ENCODE measurements around the gene GCLC.

GCLC gene

DNA sequence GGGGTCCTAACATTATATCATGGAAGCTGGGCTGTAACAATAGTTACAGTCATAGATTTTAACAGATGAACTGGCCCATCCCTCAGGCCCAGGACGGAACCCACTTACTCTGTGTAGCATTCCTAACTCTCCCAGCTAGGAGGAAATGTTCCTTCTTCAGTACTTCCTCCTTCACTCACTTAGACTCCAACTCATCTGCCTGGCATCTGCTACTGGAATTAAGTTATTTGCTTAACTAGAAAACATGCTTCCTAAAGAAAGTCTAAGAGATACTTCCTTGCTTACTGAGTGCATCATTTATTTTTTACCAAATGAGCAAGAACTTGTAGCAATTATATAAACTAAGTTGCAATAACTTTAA lies 20.5 kb downstream of the GCLC start:
- DNase-seq (ENCODE audit: low read depth) = peak; percentile 72

DNA sequence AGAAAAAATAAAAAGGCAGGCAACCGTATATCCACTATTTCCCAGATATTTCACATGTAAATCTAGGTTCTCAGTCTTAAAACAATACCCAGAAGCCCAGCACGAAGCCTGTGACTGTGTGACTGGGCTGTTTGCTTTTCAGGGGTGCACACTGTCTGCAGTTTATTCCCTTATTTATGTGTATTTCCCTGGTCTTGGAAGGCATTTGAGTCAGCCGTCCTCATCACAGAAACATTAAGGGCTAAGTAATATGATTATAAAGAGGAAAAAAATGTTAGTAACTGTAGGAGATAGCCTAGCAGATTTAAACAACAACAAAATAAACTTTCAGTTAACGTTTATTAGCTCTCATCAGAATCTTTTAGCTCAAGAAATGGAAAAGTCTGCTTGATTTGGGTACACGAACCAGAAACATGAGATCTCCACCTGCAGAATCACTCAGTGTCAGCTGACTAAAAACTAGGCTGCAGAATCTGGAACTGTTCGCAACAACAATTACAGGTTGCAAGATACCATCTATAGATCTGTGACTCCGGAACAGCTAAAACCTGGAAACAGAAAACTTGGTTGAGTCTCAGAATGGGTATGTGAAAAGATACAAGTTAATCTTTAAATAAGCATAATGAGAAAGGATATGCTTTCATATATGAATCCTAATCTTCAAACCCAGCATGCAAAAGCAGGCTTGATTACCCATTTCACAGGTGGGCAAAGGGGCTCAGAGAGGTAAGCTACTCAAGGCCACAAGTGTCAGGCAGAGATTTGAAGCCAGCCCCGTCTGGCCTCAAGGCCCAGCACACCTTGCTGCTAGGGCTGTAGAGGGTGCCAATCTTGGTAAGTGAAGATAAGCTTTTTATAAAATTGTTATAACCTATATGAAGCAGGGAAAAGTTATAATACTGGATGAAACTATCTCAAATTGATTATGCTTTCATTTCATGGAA lies 21.1 kb downstream of the GCLC start:
- peak; percentile 17 for DNase-seq (ENCODE audit: low read depth)

DNA sequence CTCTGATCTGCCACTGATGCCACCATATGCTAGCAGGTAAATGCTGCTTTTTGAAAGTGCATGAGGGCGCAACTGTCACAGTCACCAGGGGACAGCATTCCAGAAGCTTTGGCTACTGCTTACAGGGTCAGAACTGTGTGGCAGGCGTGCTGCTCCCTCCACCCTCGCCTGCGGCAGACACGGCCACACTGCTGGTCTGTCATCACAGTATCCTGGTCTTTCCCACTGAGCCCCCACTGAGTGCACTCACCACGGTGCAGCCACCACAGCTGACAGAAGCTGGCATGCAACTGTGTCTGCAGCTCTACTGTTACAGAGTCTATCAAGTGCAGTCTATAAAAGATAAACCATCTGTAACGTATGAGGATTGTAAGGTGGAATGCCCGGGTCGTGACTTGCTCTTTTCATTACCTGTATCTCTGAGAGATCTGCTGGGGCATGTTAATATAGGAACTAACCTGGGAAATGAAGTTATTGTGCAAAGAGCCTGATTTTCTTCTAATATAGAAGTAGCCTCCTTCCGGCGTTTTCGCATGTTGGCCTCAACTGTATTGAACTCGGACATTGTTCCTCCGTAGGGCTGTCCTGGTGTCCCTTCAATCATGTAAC lies 24.5 kb downstream of the GCLC start:
- no peak for DNase-seq (ENCODE audit: low read depth)

DNA sequence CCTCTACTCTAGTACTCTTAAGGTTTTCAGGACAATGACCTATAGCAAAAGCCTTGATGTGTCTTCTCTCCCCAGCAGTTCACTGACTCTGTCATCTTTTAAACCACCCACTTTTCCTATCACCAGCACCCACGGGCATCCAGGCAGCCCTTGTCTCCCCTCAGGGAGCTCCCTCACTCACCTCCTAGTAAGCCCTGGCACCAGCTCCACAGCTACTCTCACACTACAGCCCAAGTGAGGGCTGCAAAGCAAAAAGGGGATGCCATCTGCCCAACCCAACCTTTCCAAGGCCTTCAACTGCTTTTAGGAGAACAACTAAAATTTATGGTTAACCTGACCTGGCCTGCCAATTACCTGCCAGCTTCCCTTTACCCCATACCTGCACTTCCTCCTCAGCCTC lies 26.0 kb downstream of the GCLC start:
- DNase-seq (ENCODE audit: low read depth) = no peak

DNA sequence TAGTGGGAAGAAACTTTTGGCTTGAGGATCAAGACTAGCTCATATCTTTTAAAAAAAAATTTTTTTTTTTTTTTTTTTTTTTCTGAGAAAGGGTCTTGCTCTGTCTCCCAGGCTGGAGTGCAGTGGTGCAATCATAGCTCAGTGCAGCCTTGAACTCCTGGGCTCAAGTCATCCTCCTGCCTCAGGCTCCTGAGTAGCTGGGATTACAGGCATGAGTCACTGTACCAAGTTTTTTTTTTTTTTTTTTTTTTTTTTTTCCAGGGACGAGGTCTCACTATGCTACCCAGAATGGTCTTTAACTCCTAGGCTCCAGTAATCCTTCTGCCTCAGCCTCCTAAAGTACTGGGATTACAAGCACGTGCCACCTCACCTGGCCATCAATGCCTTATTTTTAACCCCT lies 27.9 kb downstream of the GCLC start:
- peak; percentile 17 for DNase-seq (ENCODE audit: low read depth)

DNA sequence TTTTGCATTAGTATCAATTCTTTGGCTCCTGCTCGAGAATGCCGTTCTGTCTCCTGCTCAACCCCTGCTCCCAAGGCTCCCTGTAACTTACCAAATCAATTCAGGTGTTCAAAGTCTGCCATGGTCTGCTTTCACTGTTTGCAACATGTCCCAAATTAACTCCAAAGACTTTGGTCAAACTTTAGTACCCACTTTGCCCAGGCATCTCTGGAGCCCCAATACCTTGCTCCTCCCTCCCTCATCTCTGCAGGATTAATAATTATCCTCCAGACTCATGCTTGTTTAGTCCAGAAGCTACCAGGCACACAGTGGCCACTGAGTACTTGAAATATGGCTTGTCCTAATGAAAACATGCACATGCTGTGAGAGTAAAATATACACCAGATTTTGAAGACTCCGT lies 30.2 kb downstream of the GCLC start:
- DNase-seq (ENCODE audit: low read depth) = no peak

DNA sequence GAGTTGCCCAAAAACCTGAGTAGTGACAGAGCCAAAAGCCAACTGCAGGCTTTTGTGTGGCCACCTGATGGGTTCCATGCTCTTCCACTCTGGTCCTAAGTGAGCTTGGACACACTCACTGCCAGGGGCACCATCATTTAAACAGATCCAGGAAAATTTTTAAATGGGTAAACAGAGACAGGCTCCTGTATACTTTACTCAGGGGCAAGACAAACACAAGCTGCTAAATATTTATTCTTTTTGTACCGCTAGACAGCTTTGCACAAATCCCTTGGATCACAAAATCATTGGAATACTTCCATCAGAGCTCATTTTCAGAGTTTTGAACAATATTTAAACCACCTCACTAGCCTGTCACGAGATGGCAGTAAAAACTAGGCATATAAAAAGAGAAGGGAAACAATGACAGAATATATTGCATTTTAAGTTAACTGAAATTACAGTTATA lies 31.4 kb downstream of the GCLC start:
- no peak for DNase-seq (ENCODE audit: low read depth)

DNA sequence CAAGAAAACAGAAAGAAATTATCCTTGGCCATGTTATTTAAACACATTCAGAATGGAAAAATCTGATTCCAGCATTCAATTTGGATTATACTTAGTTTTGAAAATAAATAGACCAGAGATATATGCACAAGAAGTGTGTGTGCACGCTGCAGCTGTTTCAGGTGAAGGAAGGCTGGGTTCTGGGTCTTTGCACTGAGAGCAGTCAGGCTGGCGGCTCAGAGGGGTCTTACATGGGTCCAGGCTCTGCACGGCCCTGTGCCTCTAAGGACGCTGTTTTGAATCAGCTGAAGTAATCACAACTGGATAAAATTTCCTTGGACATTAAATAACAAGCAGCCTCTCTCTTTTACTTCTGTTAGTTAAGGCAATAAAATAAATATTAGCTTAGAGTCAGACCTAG lies 31.8 kb downstream of the GCLC start:
- no peak for DNase-seq (ENCODE audit: low read depth)

DNA sequence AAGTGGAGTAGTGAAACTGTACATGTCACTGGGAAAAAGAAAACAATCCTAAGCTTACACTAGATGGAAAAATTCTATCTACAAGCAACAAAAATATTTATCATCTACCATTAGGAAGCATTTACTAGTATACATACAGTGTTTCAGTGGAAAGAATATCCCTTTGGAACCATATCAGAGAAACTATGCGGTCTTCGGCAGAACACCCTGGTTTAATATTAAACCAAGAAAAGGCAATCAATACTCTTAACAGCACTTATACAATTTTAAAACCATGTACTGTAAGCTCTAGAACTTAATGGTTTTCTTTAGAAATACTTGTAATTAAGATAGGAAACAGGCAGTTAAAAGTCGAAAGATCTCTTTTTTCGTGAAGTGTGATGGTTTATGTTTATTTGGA lies 32.3 kb downstream of the GCLC start:
- no peak for DNase-seq (ENCODE audit: low read depth)

DNA sequence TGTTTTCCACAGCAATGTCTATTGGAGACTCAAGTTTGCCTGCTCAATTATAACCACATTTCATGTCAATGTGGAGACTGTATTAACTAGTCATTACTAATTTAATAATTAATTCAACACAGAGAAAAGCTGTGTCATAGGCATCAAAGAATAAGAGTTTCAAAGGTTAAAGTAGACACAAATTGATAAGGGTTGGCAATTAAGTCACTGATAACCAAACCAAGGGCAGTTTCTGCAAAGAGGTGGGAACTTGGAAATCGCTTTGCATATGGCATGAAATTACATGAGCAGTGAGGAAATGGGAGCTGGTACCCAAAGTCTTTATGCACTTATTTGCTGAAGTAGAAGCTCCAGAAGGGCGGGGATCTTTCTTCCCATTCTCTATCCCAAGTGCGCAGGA lies 34.2 kb downstream of the GCLC start:
- DNase-seq (ENCODE audit: low read depth) = no peak

DNA sequence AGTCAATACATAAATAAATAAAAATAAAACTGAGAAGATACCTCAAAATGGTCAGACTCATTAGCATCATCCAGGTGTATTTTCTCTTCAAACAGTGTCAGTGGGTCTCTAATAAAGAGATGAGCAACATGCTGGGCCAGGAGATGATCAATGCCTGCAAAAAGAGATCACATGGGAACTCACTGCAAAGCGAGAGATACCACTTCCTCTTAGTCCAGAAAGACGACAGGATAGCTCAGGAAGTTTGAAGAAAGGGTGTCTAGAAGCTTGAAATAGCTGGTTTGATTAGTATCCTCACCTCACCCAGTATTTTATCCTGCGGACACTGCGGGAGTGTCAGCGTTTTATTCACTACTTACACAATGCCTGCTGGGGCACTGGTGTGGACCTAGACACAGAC lies 38.0 kb downstream of the GCLC start:
- no peak for DNase-seq (ENCODE audit: low read depth)

DNA sequence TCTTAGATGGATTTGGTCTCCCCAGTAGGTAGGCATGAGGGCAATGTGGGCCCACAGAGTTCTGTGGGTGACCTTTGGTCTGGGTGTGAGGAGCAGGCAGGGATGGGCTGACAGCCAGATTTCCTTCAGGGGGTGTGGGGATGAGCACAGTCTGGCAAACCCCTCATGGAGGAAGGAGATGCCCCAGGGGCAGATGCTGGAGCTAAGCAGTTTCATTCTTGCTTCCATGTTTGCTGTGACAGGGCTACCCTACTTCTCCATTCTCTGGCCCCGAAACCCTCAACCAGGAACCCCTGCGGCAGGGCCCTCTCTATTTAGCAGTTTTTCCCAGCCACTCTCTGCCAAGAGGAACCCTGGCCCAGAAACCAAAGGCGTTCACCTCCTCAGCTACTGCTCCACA lies 40.4 kb downstream of the GCLC start:
- DNase-seq (ENCODE audit: low read depth) = no peak

DNA sequence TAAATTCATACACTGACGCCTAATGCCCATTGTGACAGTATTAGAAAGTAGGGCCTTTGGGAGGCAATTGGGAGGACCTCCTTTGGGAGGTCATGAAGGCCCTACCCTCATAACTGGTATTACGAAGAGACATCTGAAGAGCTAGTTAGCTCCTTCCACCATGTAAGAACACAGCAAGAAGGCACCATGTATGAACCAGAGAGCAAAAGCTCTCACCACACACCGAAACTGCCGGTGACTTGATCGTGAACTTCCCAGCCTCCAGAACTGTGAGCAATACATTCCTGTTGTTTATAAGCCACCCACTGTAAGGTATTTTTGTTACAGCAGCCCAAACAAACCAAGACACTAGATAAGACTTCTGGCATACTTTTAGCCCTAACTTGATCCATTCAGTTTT lies 41.8 kb downstream of the GCLC start:
- DNase-seq (ENCODE audit: low read depth) = peak; percentile 6

DNA sequence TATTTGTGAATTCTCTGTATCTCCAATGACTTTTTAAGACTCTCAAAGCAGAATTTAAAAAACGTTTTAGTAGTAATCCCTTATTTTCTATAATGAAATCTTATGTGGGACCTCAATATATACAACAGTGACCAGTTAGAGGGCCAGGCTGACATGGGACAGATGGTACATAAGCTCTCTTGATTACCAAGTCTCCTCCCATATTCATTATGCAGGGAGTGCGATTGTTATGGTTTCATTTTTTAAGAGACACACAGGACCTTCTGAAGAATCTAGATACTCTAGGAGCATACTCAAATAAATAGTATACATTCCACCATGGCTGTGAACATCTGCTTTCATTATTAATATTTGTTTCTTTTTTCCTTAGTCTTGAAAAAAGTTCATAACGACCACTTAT lies 43.5 kb downstream of the GCLC start:
- no peak for DNase-seq (ENCODE audit: low read depth)

DNA sequence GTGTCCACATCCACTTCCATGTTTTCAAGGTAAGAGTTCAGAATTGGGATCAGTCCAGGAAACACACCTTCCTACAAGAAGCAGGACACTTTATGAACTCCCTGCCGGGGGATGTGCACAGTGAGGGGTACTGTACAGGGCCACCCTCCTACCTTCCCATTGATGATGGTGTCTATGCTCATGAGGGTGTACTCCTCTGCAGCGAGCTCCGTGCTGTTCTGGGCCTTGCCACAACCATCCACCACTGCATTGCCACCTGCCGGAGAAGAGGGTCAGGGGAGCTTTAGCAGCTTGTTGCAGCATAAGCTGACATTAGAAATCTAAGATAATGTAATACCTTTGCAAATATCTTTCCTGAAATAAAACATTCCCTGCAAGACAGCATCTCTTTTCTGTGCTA lies 44.8 kb downstream of the GCLC start:
- DNase-seq (ENCODE audit: low read depth) = no peak

DNA sequence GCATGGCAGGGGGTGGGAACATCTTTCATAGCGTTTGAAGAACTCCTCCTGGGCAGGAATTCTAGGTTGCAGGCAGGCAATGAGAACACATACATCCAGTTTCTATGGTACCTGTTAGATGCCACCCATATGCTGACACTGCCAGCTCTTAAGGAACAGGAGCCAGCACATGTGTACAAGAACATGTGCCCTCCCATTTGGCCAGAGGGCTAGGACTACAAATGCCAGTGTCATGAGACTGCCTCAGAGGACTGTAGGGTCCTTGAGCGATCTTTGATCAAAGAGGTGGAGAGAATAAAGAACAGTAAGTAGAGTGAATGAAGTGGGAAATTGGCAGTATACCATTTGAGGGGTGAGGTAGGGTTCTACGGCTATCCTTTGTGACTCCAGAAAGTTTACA lies 45.8 kb downstream of the GCLC start:
- DNase-seq (ENCODE audit: low read depth) = no peak

DNA sequence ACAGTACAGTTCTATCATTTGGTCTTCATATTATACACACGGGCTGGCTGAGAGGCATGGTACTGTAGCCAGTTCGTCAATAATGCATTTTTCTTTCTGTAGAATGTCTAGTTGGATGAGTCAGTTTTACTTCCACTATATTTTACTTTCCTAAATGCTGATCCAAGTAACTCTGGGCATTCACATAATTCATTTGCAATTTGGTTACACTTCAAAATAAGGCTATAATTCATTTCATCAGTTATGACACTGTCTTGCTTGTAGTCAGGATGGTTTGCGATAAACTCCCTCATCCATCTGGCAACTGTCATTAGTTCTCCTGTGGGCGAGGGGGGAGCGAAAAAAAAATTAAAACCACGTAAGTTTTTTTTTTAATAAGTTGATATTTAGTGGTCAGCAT lies 46.3 kb downstream of the GCLC start:
- DNase-seq (ENCODE audit: low read depth) = no peak

DNA sequence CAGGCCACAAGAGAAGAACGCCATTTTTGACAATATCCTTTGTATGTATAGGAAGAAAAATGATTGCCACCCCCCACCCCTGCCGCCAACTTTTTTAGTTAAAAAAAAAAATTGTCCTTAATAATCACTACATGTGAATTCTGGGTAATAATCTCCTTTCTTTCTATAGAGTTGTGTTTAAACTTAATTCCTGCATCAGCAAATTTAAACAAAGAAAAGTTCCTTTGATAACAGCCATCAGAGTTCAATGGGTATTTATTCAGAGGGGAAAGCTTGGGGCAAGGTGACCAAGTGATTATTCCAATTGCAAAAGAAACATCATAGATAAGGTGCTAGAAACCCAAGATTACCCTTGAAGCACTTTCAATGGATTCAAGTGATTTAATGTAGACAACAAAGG lies 47.0 kb downstream of the GCLC start:
- no peak for DNase-seq (ENCODE audit: low read depth)

DNA sequence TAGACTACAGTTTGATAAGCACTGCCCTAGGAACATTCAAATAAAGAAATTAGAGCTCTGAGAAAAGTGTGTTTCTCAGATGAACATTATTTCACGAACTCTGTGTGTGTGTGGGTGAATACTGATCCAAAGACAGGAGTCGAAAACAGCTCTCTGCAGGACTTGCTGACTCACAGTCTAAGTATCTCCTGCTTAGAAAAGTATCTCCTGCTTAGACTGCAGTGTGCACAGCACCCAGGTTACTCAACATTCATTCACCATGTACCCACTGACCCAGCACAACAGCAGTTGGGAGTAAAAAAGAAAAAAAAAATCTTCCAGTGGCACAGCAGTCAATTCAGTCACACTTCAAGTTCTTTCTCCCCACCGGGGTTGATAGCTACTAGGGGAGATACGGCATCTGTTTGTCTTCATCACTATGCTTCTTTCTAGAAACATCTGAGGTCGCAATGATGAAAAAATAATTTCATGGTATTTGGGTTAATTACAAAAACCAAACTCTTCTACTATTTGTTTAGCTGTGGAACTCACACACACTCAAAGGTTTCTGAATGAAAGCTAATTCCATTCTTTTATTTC lies 48.0 kb downstream of the GCLC start:
- peak; percentile 96 for DNase-seq (ENCODE audit: low read depth)

DNA sequence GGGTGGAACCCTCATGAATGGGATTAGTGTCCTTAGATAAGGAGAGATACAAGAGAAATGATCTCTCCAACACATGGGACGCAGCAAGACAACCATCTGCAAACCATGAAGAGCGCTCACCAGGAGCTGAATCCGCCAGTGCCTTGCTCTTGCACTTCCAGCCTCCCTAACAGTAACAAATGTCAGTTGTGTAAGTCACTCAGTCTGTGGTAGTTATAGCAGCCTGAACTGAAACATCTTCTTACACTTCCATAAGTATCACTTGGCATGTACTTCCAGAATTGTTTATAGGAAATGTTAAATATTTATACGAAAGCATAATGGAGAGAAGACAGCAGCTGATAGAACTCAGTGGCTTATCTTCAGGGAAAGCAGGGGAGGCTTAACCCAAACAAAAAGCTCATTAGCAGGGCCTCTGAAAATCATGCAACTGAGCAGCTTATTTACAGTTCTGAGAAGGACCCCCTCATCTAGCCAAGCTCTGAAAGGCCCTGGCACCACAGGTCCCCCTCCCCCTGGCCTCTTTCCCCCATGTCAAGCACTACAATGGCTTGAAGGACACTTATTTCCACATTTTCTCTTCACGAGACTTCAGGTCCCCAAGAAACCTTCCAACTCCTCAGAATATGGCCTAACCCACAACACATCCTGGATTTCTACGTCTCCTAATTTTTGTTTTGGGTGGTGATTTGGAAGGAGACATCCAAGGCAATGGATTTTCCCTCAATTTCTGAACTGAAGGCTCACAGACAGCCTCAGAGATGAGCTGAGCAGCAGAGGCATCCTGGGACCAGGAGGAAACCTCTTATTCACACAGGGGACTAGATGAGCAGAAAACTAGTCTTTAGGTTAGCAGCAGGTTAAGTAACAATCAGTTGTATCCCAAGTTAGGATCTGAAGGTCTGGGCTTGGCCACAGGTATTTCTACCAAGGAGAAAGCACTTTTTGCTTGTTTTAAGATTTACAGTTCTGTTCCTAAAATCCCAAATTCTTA lies 49.1 kb downstream of the GCLC start:
- no peak for DNase-seq (ENCODE audit: low read depth)

DNA sequence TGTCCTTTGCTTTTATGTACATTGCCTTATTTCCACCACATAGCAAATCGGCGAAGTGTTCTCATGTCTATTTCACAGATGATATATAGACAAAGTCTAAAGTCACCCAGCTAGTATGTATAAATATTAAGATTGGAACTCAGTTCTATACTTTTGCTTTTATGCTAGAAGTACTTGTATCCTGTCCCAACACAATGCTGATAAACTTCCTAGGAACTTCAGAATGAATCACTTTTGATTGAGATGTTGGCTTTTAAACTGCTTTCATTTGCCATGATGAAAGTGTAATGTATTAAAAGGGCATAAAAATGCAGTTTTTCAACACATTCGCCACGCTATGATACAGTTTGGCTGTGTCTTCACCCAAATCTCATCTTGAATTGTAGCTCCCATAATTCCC lies 50.8 kb downstream of the GCLC start:
- DNase-seq (ENCODE audit: low read depth) = peak; percentile 41

DNA sequence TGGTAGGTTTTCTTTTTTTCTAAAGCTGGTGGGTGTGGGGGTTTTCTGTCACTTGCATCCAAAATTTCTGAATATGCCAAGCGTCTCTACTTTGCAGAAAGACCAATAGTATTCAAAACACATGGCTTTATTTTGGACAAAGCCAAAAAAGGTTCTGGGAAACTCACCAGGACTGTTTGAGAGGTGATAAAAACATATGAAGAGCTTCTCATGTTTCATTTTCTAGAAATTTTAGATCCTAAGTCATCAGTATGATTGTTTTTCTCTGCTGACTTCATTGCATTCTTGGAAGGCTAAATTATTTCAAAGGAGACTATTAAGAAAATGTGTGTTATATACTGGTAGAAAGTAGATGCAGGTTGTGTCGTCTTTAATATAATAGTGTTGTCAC lies 51.3 kb downstream of the GCLC start:
- DNase-seq (ENCODE audit: low read depth) = no peak

Measured in iris pigment epithelial cell (primary cell).